NCI-H226 (cell line): ENCODE data around the gene NAV1.

Experiments
- DNase-seq: peaks from one replicate; pipeline ENCODE4 v3.0.0-alpha.2; 2015

The NAV1 gene

DNA sequence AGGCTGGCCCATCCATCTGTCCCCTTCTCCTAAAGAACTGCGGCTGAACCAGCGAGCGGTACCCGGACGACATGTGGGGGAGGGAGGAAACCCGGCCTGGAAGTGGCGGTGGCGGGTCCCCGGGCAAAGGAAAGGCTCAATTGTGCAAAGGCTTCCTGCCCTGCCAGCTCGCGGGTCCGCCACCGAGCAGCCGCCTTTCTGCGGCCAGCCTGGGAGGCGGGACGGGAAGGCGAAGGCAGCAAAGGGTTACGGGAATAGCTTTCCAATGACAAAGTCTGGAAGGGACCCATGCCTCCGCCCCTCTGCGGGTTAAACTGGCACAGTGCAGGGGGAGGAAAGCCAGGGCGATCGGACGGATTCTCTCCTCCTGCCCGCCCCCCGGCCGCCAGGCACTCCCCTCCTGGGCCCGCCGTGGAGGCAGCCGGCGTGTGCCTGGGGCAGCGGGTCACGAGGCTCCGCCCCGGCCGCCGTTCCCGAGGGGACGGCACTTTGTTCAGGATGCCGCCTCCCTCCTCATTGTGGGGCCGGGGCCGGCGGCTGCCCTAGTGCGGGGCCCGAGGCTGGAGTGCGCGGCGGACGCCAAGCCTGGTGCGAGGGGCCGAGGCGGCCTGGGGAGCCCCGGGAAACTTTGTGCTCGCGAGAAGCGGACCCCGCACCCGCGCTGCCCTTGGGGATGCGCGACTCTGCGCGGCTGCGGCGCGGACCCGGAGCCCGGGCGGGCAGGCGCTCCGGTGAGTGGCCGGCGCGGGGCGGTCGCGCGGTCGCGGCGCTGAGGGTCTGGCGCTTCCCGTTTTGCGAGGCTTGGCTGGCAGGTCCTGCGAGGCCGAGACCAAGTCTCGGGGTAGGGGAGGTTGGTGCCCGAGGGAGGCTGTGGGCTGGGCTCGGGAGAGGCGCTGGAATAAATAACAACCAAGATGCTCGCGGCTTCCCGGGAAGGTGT lies at the start of gene NAV1:
Gene NAV1 (plus strand): TSS at position 516 of the 940 bp plus-strand sequence. CDS start 83,758 bp downstream, outside the sequence.
- peak; percentile 44 for DNase-seq

DNA sequence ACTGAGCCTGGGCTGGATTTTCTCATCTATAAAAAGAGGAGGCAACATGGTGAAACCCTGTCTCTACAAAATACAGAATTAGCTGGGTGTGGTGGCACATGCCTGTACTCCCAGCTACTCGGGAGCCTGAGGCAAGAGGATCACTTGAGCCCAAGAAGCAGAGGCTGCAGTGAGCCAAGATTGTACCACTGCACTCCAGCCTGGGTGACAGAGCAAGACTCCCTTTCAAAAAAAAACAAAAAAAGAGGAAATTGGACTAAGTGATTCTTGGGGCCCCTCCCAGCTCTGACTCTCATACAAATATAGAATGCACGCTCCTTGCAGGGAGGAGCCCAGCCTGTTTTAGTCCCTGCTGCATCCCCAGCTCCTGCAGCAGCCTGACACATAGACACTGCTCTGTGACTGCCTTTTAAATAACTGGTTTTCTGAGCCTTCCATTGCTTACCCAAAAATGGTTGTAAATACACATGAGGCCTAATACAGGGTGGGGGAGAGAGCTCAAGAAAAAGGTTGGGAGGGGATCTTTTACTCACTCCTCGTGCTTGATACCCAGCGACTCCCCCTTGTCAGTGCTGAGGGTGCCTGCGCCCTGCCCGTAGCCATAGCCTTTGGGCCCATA lies 49.2 kb upstream of the NAV1 start:
- no peak for DNase-seq

GRCh38 chr1:201490708-201491131 lies 48.2 kb upstream of the NAV1 start:
- peak; percentile 50 for DNase-seq

DNA sequence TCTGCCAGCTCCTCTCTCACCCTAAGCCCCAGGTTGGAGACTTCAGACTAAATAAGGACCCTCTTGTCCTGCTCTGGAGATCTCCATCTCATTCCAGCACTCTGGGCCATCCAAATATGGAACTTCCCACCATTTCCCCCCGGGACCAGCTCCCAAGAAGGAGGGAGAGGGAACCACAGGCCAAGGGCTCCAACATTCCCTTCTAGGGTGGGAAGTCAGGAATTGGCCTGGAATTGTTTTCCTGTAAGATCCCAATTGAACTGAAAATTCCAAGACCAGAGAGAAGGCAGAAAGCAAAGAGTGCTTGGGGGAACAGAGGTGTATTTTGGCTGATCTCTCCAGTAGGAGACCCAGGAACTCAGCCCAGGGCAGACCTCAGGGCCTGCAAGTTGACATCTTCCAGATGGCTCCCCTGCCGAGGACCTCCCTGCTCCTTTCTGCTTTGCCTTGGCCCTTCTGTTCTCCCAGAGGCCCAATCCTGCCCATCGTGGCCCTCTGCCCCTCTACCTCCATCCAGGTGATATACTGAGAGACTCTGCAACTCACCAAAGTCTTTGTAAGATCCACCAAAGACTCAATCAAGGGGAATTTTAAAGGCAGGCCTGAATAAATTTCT lies 46.9 kb upstream of the NAV1 start:
- no peak for DNase-seq

GRCh38 chr1:201493026-201493656 lies 45.8 kb upstream of the NAV1 start:
- DNase-seq = peak; percentile 50

DNA sequence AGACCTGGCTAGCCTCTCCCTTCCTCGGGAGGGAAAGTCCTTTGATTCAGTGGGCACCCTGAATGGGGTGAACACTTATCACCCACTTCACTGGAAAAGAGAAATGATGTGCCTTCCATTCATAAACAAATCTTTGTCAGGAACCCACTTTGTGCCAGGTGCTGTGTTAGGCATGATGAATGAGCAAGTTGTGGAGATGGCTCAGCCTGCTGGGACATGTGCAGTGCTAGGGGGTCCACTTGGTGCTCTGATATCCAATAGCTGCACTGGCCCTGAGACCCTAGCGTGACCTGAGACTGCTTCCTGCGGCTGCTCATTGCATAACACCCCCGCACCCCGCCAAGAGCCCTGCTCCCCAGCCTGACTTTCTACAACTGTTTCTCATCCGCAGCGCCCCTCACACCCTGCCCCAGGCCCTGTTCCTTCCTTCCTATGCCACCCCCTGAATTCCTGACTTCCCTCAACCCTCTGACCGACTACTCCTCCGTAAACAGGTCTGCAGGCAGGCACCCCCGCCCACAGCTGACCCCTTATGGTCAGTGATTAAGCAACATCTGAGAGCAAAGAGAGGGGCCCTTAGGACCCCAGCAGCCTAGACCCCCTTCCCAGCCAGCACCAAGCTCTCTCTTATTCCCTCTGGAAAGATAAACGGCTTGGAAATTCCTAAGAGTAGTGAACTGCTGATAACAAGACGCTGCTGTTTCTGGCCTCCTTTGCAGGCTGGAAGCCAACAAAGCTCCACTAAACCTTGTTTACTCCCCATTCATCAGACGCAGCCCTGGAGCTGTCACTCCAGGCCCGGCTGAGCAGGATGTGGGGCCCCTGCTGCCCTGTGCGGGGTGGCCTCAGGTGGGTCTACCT lies 44.9 kb upstream of the NAV1 start:
- peak; percentile 94 for DNase-seq

- DNase-seq = no peak
Measured at GRCh38 chr1:201495551-201496295, 43.2 kb upstream of the NAV1 start.

- no peak for DNase-seq
Measured at GRCh38 chr1:201496296-201496690, 42.6 kb upstream of the NAV1 start.

DNA sequence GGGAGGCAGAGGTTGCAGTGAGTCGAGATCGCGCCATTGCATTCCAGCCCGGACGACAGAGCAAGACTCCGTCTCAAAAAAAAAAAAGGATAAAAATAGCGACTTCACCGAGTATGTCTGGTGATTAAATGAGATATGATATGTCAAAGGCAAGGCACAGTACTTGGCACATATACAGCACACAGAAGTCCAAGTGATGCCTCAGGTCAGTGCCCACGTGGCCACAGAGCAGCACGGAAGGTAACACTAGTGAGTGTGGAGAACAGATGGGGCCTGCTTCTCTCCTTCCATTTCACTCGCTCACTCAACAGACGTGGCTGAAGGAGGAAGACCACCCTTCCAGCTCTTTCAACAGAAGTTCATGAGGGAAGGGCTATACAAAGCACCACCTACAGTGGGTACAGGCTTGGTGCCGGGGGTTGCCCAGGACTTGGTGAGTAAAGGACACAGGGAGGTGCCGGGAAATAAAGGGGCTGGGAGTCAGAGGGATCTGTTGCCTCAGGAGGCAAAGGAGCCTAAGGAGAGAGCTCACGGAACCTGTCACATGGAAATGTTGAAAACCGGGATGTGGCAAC lies 40.9 kb upstream of the NAV1 start:
- no peak for DNase-seq

DNA sequence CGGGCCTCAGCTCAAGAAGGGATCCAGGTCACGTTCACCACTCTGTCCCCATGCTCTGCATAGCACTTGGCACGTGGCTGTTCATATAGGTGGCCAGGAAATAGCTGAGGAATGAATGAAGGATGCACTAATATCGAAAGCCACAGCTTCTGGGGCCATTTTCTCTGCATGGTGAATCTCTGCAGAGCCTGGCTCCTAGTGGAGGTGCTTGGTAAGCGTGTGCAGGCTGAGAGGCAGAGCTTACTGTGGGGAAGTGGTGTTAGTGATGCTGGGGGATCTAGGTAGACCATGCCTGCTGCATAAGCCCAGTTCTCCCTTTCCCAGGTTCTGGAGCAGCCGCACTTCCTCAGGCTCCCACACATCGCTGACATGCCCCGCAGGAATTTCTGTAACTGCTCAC lies 40.3 kb upstream of the NAV1 start:
- DNase-seq = no peak

DNA sequence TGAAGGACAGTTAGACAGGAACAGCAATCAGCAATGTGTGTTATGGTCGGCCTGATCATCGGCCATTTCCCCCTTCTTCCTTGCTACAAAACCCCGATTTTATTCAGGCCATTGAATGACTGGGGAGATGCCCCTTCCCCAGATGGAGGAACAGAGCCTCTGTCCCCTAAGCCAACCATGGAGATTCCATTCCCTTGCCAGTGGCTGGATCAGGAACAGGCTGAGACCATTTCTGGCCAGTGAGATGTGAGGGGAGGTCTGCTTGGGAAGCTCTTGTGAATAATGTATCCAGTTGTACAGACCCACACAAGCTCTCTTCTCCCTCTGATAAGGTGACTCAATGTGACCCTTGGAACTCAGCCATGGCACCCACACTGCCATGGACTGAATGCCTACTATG lies 39.7 kb upstream of the NAV1 start:
- DNase-seq = no peak

- no peak for DNase-seq
Measured at GRCh38 chr1:201499795-201500669, 38.9 kb upstream of the NAV1 start.

DNA sequence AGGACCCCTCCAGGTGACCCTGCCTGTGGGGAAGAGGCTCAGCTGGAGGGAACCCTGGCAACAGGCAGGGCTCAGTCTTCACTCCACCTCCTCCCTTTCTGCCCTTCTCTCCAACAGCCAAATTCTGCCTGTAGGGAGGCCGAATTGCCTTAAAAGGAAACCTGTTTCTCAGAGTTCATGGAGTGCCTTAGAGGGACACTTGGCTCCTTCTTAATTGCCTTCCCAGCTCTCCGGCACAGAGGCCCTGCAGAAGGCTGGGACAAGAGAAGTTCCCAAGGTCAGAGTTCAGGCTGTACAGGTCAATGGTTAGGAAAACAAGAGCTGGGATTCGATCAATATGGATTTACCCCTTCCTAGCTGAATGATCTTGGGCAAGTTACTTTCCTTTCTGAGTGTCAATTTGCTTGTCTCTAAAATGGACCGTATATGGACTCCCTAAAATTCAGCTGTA lies 38.2 kb upstream of the NAV1 start:
- no peak for DNase-seq

DNA sequence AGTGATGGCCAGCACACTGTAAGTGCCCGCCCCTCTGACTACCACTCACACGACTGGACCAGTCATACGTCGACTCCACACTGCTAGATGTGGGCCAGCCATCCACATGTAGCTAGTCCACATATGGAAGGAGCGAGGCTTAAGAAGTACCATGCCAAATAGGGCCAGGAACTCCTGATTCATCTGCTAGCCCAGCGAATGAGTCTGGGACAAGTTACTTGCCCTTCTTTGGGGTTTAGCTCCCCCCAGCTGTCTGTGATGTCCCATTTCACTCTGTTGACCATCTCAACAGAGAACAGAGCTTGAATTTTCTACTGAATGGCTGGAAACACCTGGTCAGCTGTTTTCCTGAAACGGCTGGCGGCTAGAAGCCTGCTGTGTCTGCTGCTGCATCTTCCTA lies 37.8 kb upstream of the NAV1 start:
- no peak for DNase-seq

DNA sequence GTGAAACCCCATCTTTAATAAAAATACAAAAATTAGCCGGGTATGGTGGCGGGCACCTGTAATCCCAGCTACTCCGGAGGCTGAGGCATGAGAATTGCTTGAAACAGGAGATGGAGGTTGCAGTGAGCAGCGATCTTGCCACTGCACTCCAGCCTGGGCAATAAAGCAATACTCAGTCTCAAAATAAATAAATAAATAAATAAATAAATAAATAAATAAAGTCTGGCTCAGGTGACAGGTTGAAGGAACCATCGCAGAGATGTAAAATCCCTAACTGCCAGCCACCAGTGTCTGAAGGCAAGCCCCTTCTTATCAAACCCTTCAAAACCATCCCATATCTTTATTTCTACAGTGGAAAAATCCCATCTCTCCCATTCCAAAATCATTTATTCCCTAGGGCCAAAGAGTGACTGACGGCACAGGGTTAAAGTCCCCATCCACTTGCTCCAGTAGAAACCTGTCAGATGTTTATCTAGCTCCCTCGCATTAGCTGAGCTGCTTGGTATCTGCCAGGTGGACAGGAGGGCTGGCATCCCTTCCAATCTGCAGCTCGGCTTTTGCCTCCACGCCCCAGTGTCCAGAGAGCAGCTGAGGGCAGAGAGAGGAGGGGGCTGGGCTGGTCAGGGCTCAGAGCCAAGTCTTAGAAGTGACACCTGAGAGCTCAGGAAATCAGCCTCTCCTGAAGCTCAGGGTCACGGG lies 37.0 kb upstream of the NAV1 start:
- DNase-seq = no peak

GRCh38 chr1:201502511-201502857 lies 36.4 kb upstream of the NAV1 start:
- no peak for DNase-seq

GRCh38 chr1:201503397-201504176 lies 35.3 kb upstream of the NAV1 start:
- peak; percentile 97 for DNase-seq

GRCh38 chr1:201504179-201504631 lies 34.7 kb upstream of the NAV1 start:
- DNase-seq = peak; percentile 77
